H1 (cell line): ENCODE data around the gene TMEM79. TPM values are rescaled to one million over a fixed set of nuclear protein-coding genes. Genes with fewer than 3 reads are reported as not detected.

ENCODE experiments used
- EP300 ChIP-seq, 2 experiments: IDR thresholded peaks; 1 replicate in 1 of 2; 2 replicates in 1 of 2; pipeline ENCODE4 v1.6.1; 2011 to 2012; ENCODE audit warnings: low read depth in 2 of 2, low read length in 2 of 2, mild to moderate bottlenecking in 2 of 2, borderline replicate concordance in 1 of 2, inconsistent platforms in 1 of 2, moderate library complexity in 1 of 2
- RBBP5 ChIP-seq: IDR thresholded peaks from 2 replicates; pipeline ENCODE4 v1.7.1; 2012; ENCODE audit warnings: low read depth, mild to moderate bottlenecking, inconsistent platforms, low read length, moderate library complexity, borderline replicate concordance
- RNF2 ChIP-seq: fragments of 200-900, 300-1000 bp; sonication (generic); IDR thresholded peaks from 2 replicates; pipeline ENCODE4 v1.7.1; 2016; ENCODE audit warnings: borderline replicate concordance, low read depth, mild to moderate bottlenecking, antibody characterized with exemption, low read length; ENCODE audit not compliant: poor library complexity, severe bottlenecking; ENCODE audit errors: missing control alignments
- polyA plus RNA-seq, 7 experiments: library from polyadenylated mRNA; depleted of rRNA in 3 of 7; stranded (reverse) in 5 of 7; unstranded in 2 of 7; fragments of >200 nt in 5 of 7; fragments of 200-250 nt in 2 of 7; gene quantifications; 1 replicate in 5 of 7; 2 replicates in 1 of 7; 4 replicates in 1 of 7; pipeline versions ENCODE4 v1.2.1 to v1.2.3, GENCODE V29; 2011 to 2013; ENCODE audit warnings: missing spikeins in 2 of 7, mixed read lengths in 2 of 7
- total RNA-seq: library from RNA; stranded (reverse); fragmentation: NEBNext Ultra II Directional; extraction: Animal tissue kit (Norgen Biotek cat#: 25700); gene quantifications from 2 replicates; pipeline ENCODE4 v1.2.1, GENCODE V29; 2021

The TMEM79 gene
- total and polyA plus RNA-seq, 2 of the 8 experiments (the other 6 are each of a cell fraction or from before 2014, with no cell fraction given), result 2.1 to 2.3 TPM

GRCh38 chr1:156284757-156285156, 632 bp downstream of the TMEM79 start (continued):
- TF ChIP-seq RBBP5 (no peak), RNF2 (no peak), EP300 (IDR thresholded peaks at IDR 0.05; ENCODE audit: borderline replicate concordance in 1 of 2, low read depth in 2 of 2, low read length in 2 of 2) (no peak)
- TF ChIP-seq, all 59 proteins: peak for 0
